Lower leg skin (tissue), 4 donors: ENCODE results near the gene ERGIC1. TPM values are rescaled to one million over a fixed set of nuclear protein-coding genes. Genes with fewer than 3 reads are reported as not detected.
"Not testable (repeated sequence)": the region's sequence is repeated elsewhere in the genome, so short reads cannot be mapped to it uniquely, and the experiment has no call there.

ENCODE experiments used
- DNase-seq, 2 donors: peaks; one replicate each; pipeline ENCODE4 v3.0.0-alpha.2; 2019; ENCODE audit warnings: low spot score in 2 of 2
- H3K4me3 ChIP-seq: fragments of 200-600 bp; sonication (generic); 2 replicates; pipeline ENCODE4 v1.5.1; 2017; ENCODE audit warnings: mild to moderate bottlenecking, low read depth; ENCODE audit not compliant: poor library complexity, severe bottlenecking
- POLR2A ChIP-seq, 2 donors: fragments of 450-650 bp; IDR thresholded peaks; one replicate each; pipeline ENCODE4 v1.6.1; 2016 to 2017; ENCODE audit warnings: antibody characterized with exemption in 2 of 2, mild to moderate bottlenecking in 1 of 2, moderate library complexity in 1 of 2
- whole genome bisulfite sequencing, 2 donors: methylation state at CpG; one replicate each; pipeline ENCODE4 v1.1.5; 2018; 5-methylcytosine and 5-hydroxymethylcytosine counted together
- intact Hi-C: fragments of 100-400 bp; cut with DNase I; formaldehyde crosslinking; loops from one replicate; pipeline ENCODE4 v1.15.0; 2023; ENCODE audit warnings: low total_unique reads
- total RNA-seq, 4 donors: library from RNA; depleted of rRNA; stranded (reverse); fragments of >200 nt; gene quantifications; one replicate each; pipeline ENCODE4 v1.1.0, GENCODE V29; 2016
- TF ChIP-seq, protein P1 (sequence below), 3 donors: fragments of 450-650 bp; IDR thresholded peaks; one replicate each; pipeline ENCODE4 v1.5.1; 2016; ENCODE audit warnings: antibody characterized with exemption in 3 of 3, mild to moderate bottlenecking in 3 of 3, moderate library complexity in 2 of 3

The ERGIC1 gene
- total RNA-seq, 4 donors from 2014 or later: 62.9 to 114 (median 82.6) TPM

DNA sequence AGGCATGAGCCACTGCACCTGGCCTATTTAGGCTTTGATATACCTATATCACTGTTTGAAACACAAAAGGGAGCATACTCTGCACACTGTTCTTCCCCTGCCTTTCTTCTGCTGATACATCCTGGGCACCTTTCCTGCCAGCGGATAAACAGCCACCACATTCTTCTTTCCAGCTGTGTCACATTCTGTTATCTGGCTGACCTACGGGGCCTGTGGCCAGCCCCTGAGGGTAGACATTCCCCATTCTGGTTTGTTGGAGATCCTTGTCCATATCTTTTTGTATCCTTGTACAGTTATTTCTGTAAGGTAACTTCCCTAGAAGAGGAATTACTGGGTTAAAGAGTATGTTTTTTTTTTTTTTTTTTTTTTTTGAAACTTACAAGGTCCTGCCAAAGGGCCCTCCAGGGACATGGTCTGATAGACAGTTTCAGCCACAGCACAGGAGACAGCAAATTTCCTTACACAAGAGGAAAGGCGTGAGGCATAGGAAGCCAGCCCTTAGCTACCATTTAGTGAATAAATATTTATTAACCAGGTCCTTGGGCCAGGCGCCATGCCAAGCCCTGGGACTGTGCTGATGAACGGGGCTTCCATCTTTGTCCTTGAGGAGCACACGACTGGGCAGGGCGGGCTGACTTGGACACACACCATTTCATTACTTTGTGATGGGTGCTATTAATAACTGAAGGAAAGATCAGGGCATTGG lies 57.8 kb downstream of the ERGIC1 start:
- WGBS, 2 donors: 55 to 67% methylated on average over 7 of the region's 7 CpGs
- intact Hi-C loops: no loop called here
- no peak for DNase-seq
- TF ChIP-seq, protein P1, sequence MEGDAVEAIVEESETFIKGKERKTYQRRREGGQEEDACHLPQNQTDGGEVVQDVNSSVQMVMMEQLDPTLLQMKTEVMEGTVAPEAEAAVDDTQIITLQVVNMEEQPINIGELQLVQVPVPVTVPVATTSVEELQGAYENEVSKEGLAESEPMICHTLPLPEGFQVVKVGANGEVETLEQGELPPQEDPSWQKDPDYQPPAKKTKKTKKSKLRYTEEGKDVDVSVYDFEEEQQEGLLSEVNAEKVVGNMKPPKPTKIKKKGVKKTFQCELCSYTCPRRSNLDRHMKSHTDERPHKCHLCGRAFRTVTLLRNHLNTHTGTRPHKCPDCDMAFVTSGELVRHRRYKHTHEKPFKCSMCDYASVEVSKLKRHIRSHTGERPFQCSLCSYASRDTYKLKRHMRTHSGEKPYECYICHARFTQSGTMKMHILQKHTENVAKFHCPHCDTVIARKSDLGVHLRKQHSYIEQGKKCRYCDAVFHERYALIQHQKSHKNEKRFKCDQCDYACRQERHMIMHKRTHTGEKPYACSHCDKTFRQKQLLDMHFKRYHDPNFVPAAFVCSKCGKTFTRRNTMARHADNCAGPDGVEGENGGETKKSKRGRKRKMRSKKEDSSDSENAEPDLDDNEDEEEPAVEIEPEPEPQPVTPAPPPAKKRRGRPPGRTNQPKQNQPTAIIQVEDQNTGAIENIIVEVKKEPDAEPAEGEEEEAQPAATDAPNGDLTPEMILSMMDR (IDR thresholded peaks at IDR 0.05): no peak
- no peak for TF ChIP-seq POLR2A (IDR thresholded peaks at IDR 0.05)
- no peak overlapping the region for H3K4me3 ChIP-seq

DNA sequence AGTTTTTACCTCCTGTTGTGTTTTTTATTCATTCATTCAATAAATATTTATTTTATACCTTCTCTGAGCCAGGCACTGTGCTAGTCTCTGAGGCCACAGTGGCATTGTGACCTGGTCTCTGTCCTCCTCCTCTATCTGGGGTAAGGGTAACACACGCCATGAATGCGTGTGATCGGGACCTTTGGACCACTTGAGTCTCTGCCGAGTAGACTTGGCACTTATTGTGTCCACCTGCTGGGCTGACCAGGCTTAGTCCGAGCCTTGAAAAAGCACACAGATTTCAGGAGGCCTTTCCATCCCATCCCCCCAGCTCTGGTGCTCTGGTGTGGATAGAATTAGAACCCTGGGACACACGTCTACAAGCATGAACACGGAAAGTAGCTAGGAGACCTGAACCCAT lies 58.7 kb downstream of the ERGIC1 start:
- no peak for DNase-seq
- intact Hi-C loops: no loop called here
- no peak for TF ChIP-seq POLR2A (IDR thresholded peaks at IDR 0.05)
- TF ChIP-seq, protein P1 (IDR thresholded peaks at IDR 0.05): no peak
- WGBS, 2 donors: 90 to 91% methylated on average over 7 of the region's 7 CpGs
- H3K4me3 ChIP-seq: no peak overlapping the region

DNA sequence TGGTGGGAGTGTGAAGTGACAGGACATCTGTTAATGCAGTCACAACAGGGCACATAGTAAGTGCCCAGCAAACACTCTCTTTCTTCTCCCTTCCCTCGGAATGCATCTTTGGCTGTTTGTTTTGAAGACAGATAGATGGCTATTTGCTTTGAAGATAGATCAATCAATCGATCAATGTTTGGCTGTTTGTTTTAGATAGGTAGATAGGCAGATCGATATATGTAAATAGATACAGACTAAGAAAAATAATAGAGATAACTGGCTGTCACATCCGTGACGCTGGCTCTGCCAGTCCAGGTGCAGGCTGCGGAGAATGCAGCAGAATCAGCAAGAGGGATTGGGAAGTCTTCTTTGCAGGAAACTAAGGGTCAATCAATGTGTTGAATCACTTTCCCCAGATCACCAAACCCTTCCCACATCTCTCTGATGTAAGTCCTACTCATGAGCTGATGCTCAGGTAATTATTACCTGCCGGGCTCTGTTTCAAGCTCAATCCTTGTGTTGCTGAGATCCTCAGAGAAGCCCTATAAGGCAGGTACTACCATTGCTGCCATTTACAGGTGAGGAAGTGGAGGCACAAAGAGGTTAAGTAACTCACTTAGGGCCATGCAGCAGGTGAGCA lies 60.8 kb downstream of the ERGIC1 start:
- TF ChIP-seq, protein P1 (IDR thresholded peaks at IDR 0.05): no peak
- TF ChIP-seq POLR2A (IDR thresholded peaks at IDR 0.05): no peak
- DNase-seq: no peak
- WGBS, 2 donors: 95 to 96% methylated on average over 7 of the region's 7 CpGs
- no peak overlapping the region for H3K4me3 ChIP-seq
- intact Hi-C loops: no loop called here

DNA sequence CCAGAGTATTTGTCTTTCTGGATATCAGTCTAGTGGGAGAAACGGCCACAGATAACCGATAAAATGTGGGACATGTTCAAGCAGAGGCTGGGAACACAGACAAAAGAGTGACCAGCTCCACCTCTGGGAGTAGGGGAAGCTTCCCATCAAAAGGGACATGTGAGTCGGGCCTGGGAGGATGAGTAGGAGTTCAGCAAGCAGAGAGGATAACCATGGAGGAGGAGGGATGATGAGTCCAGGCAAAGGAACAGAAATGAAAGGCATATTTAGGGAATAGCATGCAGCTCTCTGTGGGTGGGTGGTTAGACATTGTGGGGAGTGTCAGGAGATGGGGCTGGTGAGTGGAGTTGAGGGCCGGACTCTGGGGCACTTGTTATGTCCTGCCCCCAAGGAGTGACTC lies 61.5 kb downstream of the ERGIC1 start:
- 83 to 96% methylated on average over 4 of the region's 4 CpGs for WGBS, 2 donors
- H3K4me3 ChIP-seq: no peak overlapping the region
- TF ChIP-seq, protein P1 (IDR thresholded peaks at IDR 0.05): no peak
- TF ChIP-seq POLR2A (IDR thresholded peaks at IDR 0.05): no peak
- DNase-seq: no peak
- intact Hi-C loops: no loop called here

DNA sequence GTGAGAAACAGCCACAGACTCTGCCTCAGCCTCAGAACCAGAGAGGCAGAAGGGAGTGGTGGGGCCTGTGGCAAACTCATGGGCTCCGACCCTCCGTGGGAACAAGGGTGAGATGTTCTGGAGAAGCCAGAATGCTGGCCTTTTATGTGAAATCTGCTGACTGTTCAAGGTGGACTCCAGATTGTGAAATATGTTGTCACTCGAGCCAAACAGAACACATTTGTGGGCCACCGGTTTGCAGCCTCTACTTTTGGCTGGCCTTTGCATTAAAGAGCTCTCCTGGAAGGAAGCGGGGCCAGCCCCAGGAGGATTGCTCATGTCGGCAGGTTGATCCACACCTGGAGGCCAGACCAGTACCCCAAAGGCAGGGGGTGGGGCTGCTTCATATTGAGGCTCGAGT lies 62.4 kb downstream of the ERGIC1 start:
- WGBS, 2 donors: 72 to 78% methylated on average over 7 of the region's 7 CpGs
- H3K4me3 ChIP-seq: no peak overlapping the region
- DNase-seq: no peak
- intact Hi-C loops: no loop called here
- TF ChIP-seq, protein P1 (IDR thresholded peaks at IDR 0.05): no peak
- no peak for TF ChIP-seq POLR2A (IDR thresholded peaks at IDR 0.05)

DNA sequence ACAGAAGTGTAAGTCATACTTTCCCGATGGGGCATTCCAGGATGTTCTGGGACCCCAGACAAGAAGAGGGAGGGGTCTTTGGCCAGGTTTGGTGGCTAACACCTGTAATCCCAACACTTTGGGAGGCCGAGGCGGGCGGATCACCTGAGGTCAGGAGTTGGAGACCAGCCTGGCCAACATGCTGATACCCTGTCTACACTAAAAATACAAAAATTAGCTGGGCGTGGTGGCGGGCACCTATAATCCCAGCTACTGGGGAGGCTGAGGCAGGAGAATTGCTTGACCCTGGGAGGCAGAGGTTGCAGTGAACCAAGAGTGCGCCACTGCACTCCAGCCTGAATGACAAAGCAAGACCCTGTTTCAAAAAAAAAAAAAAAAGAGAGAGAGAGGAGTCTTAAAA lies 63.0 kb downstream of the ERGIC1 start:
- 83 to 85% methylated on average over 7 of the region's 7 CpGs for WGBS, 2 donors
- DNase-seq, intact Hi-C loops, H3K4me3 ChIP-seq: not testable (repeated sequence)
